Measurements from ENCODE around the gene RPL38. TPM values are rescaled to one million over a fixed set of nuclear protein-coding genes. Genes with fewer than 3 reads are reported as not detected.

RPL38 gene
- total RNA-seq (100 to 1,000 TPM; 395 to 662 (median 492) TPM), polyA plus RNA-seq (1,000 to 10,000 TPM in 1 of 2 donors, 100 to 1,000 TPM in 1; 911 to 1,054 TPM)

GRCh38 chr17:74203439-74204240 is at the start of gene RPL38:
Gene RPL38 (plus strand): TSS chr17:74203678. CDS start chr17:74203956, 278 bp downstream.
- 0 to 1% methylated on average over 46 to 53 of the region's 53 CpGs for WGBS, 2 donors
- Histone ChIP-seq H3K27me3 (peaks cover 0 to 4% (median 0%) of the 10 kb centered on the region in 4 donors), H3K36me3 (peaks cover 0 to 15% (median 4%) of the 10 kb centered on the region in 3 donors), H3K4me1 (peaks cover 0 to 23% (median 17%) of the 10 kb centered on the region in 3 donors), H3K9me3 (no peaks in the 10 kb centered on the region), H3K27ac (peak within 1 kb of the TSS; percentile 50 to 71 (median 59)), H3K4me3 (peak within 1 kb of the TSS; percentile 52 to 99 (median 96))
- DNase-seq, result peak; percentile 91 to 98 (median 96)
- FAIRE-seq, result peak; percentile 83
- TF ChIP-seq, protein P1, sequence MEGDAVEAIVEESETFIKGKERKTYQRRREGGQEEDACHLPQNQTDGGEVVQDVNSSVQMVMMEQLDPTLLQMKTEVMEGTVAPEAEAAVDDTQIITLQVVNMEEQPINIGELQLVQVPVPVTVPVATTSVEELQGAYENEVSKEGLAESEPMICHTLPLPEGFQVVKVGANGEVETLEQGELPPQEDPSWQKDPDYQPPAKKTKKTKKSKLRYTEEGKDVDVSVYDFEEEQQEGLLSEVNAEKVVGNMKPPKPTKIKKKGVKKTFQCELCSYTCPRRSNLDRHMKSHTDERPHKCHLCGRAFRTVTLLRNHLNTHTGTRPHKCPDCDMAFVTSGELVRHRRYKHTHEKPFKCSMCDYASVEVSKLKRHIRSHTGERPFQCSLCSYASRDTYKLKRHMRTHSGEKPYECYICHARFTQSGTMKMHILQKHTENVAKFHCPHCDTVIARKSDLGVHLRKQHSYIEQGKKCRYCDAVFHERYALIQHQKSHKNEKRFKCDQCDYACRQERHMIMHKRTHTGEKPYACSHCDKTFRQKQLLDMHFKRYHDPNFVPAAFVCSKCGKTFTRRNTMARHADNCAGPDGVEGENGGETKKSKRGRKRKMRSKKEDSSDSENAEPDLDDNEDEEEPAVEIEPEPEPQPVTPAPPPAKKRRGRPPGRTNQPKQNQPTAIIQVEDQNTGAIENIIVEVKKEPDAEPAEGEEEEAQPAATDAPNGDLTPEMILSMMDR (IDR thresholded peaks at IDR 0.05), result peak; percentile 87 to 96 (median 92)
- ATAC-seq, result peak; percentile 90 to 94 (median 92)
- intact Hi-C loops (cut with DNase I), result no loop called here

DNA sequence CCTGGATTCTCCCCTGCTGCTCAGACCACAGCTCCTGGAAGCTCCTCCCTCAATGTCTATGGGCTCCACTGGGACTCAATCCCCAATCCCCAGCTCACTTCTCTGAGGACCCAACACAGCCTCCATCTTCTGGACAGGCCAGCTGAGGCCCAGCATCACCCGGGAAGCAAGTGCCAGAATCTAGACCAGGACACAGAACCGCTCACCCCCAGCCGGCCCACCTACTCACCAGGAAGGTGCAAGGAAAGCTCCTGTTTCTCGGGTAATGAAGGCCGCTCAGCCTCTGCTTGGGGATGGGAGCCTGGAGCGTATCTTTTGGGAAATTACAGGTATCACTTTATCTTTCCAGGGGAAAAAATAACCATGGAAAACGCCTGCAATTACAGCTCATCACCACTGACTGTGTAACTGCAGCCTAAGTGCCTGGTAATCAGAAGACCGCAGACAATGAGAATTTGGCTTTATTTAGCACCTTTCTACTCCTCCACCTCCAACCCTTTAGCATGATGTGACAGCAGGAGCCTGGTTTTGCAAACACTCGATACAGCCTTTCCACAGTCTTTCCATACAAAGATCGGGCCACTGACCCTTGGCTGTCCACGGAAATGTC is 49.6 kb upstream of the RPL38 start:
- no peak for ATAC-seq
- Histone ChIP-seq H3K27ac (no peak overlapping the region), H3K4me1 (no peaks in the 10 kb centered on the region), H3K9me3 (no peaks in the 10 kb centered on the region), H3K36me3 (no peaks in the 10 kb centered on the region), H3K4me3 (no peak overlapping the region), H3K27me3 (no peaks in the 10 kb centered on the region)
- no peak for FAIRE-seq
- TF ChIP-seq, protein P1 (IDR thresholded peaks at IDR 0.05), result no peak
- WGBS, 2 donors, result 74 to 80% methylated on average over 11 of the region's 11 CpGs
- intact Hi-C loops (cut with DNase I), result no loop called here
- no peak for DNase-seq

DNA sequence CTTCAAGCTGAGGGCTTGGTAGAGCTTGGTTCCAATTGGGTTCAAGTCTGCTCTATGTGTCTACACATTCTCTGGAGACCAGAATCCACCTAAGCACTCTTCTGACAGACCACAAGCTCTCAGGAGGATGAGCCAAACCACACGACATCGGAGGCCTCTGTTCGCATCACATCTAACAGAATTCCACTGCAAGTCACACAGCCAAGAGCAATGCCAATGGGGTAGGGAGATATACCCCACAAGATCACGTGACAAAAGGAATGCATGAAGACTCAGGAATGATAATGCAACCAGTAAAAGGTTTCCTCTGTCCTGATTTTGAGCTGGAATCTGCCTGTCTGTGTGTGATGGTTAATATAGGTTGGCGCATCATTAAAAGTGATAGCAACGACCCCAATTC is 46.6 kb upstream of the RPL38 start:
- Histone ChIP-seq H3K4me1 (no peaks in the 10 kb centered on the region), H3K4me3 (no peak overlapping the region), H3K27me3 (no peaks in the 10 kb centered on the region), H3K36me3 (no peaks in the 10 kb centered on the region), H3K27ac (no peak overlapping the region), H3K9me3 (no peaks in the 10 kb centered on the region)
- intact Hi-C loops (cut with DNase I), result no loop called here
- ATAC-seq (no peak), FAIRE-seq (no peak), DNase-seq (no peak)
- TF ChIP-seq, protein P1 (IDR thresholded peaks at IDR 0.05), result no peak
- 67 to 80% methylated on average over 6 of the region's 6 CpGs for WGBS, 2 donors

DNA sequence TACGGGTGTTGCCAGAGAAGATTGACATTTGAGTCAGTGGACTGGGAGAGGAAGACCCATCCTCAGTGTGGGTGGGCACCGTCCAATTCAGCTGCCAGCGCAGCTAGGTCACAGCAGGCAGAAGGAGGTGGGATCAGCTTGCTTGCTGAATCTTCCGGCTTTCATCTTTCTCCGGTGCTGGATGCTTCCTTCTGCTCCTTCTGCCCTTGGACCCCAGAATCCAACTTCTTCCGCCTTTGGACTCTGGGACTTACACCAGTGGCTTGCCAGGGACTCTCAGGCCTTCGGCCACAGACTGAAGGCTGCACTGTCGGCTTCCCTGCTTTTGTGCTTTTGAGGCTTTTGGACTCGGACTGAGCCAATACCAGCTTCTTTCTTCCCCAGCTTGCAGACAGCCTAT is 46.1 kb upstream of the RPL38 start:
- Histone ChIP-seq H3K9me3 (no peaks in the 10 kb centered on the region), H3K27ac (no peak overlapping the region), H3K27me3 (no peaks in the 10 kb centered on the region), H3K4me1 (no peaks in the 10 kb centered on the region), H3K36me3 (no peaks in the 10 kb centered on the region), H3K4me3 (no peak overlapping the region)
- ATAC-seq (no peak), DNase-seq (no peak), FAIRE-seq (no peak)
- WGBS, 2 donors, result 66 to 83% methylated on average over 9 of the region's 9 CpGs
- TF ChIP-seq, protein P1 (IDR thresholded peaks at IDR 0.05), result no peak
- intact Hi-C loops (cut with DNase I), result no loop called here

DNA sequence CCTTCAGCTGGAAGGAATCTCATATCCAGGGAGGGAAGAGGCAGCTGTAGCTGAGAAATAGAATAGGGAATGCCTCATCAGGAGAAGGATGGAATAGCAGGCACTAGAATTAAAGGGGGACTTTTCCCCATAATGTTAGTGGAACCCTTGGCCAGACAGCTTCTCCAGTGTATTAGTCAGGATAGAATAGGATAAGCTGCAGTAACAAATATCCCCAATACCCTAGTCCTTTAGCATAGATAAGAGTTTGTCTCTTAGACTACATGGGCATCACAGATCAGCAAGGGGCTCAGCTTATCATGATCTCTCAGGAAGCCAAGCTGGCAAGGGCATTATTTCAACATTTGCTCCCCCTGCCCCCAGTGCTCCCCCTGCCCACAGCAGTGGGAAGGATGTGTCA is 44.7 kb upstream of the RPL38 start:
- DNase-seq (no peak), ATAC-seq (no peak), FAIRE-seq (no peak)
- no peak overlapping the region for H3K4me3 ChIP-seq
- intact Hi-C loops (cut with DNase I), result no loop called here
- no peaks in the 10 kb centered on the region for H3K36me3 ChIP-seq
- no peaks in the 10 kb centered on the region for H3K4me1 ChIP-seq
- H3K27me3 ChIP-seq, result no peaks in the 10 kb centered on the region
- no peak overlapping the region for H3K27ac ChIP-seq
- TF ChIP-seq, protein P1 (IDR thresholded peaks at IDR 0.05), result no peak
- H3K9me3 ChIP-seq, result no peaks in the 10 kb centered on the region

Measured in pancreas (tissue), 10 donors.